IMR-90 (cell line): ENCODE measurements around the gene ALDOC. TPM values are rescaled to one million over a fixed set of nuclear protein-coding genes. Genes with fewer than 3 reads are reported as not detected.

Experiments used
- ATAC-seq: fragments of 200-7000 bp; cut with Tn5 transposase; 2 replicates; pipeline ENCODE4 v1.9.1; 2020; ENCODE audit warnings: low read depth, mild to moderate bottlenecking, moderate library complexity
- BruUV-seq: library from RNA; stranded (reverse); fragments of 400-500 nt; replicated peaks from 2 replicates; lab custom pipeline; 2021; lab: Mats Ljungman, UMichigan
- CTCF ChIA-PET: fragments of 300-600 bp; formaldehyde crosslinking; extraction: SDS; loops from one replicate; lab custom pipeline; 2021; ENCODE audit warnings: antibody characterized with exemption; lab: Yijun Ruan, JAX
- POLR2A ChIA-PET: fragments of 300-600 bp; sonication (Branson Sonifier 250); formaldehyde crosslinking; loops from one replicate; lab custom pipeline; 2022; ENCODE audit warnings: antibody characterized with exemption; ENCODE audit not compliant: unreplicated experiment; lab: Charles Lee
- DNase-seq: peaks from one replicate; pipeline ENCODE4 v3.0.0; 2013
- H2AFZ ChIP-seq: replicated peaks from 2 replicates; pipeline ENCODE3; 2013; ENCODE audit warnings: low read length, mild to moderate bottlenecking; ENCODE audit not compliant: poor library complexity
- H2AK5ac ChIP-seq: 2 replicates; pipeline ENCODE4 v1.6.1; 2013; ENCODE audit warnings: low read depth, low read length, inconsistent platforms
- H2AK9ac ChIP-seq: replicated peaks from 2 replicates; pipeline ENCODE3; 2013; ENCODE audit warnings: mild to moderate bottlenecking, low read depth, low read length, moderate library complexity; ENCODE audit not compliant: poor library complexity
- H2BK120ac ChIP-seq: 2 replicates; pipeline ENCODE4 v1.6.1; 2013; ENCODE audit warnings: low read depth, low read length, inconsistent platforms
- H2BK15ac ChIP-seq: 3 replicates; pipeline ENCODE4 v1.6.1; 2013; ENCODE audit warnings: low read depth, low read length, inconsistent platforms
- H2BK20ac ChIP-seq: 2 replicates; pipeline ENCODE4 v1.6.1; 2013; ENCODE audit warnings: low read depth, mild to moderate bottlenecking, inconsistent platforms, low read length, moderate library complexity
- H2BK5ac ChIP-seq: 2 replicates; pipeline ENCODE4 v1.6.1; 2013; ENCODE audit warnings: mild to moderate bottlenecking, low read depth, low read length, inconsistent platforms; ENCODE audit not compliant: poor library complexity, severe bottlenecking
- H3K14ac ChIP-seq: replicated peaks from 2 replicates; pipeline ENCODE4 v1.6.1; 2013; ENCODE audit warnings: low read depth, low read length, inconsistent platforms
- H3K18ac ChIP-seq: 2 replicates; pipeline ENCODE4 v1.6.1; 2013; ENCODE audit warnings: low read depth, low read length, control low read depth
- H3K23ac ChIP-seq: 2 replicates; pipeline ENCODE4 v1.6.1; 2013; ENCODE audit warnings: low read depth, low read length, inconsistent platforms
- H3K27ac ChIP-seq: 2 replicates; pipeline ENCODE4 v1.5.1; 2013; ENCODE audit warnings: mild to moderate bottlenecking, control low read depth, low read length; ENCODE audit not compliant: insufficient read depth
- H3K27me3 ChIP-seq: 2 replicates; pipeline ENCODE4 v1.6.1; 2013; ENCODE audit warnings: low read length; ENCODE audit not compliant: control insufficient read depth, insufficient read depth
- H3K36me3 ChIP-seq: 2 replicates; pipeline ENCODE4 v1.6.1; 2013; ENCODE audit warnings: low read length, mixed read lengths; ENCODE audit not compliant: control insufficient read depth, insufficient read depth
- H3K4ac ChIP-seq: 2 replicates; pipeline ENCODE4 v1.6.1; 2013; ENCODE audit warnings: low read depth, low read length, inconsistent platforms
- H3K4me1 ChIP-seq: 2 replicates; pipeline ENCODE4 v1.6.1; 2013; ENCODE audit warnings: low read length, mixed read lengths; ENCODE audit not compliant: control insufficient read depth, insufficient read depth
- H3K4me2 ChIP-seq: 2 replicates; pipeline ENCODE4 v1.6.1; 2013; ENCODE audit warnings: low read depth, mild to moderate bottlenecking, control low read depth, low read length, moderate library complexity
- H3K4me3 ChIP-seq: 2 replicates; pipeline ENCODE4 v1.5.1; 2013; ENCODE audit warnings: low read depth, mild to moderate bottlenecking, control low read depth, low read length, moderate library complexity; ENCODE audit not compliant: insufficient read depth
- H3K56ac ChIP-seq: 2 replicates; pipeline ENCODE4 v1.6.1; 2013; ENCODE audit warnings: low read length, inconsistent platforms; ENCODE audit not compliant: insufficient read depth; ENCODE audit errors: extremely low read depth
- H3K79me1 ChIP-seq, 2 experiments: 2 replicates each; pipeline ENCODE4 v1.6.1; 2013; ENCODE audit warnings: low read length in 2 of 2, inconsistent platforms in 1 of 2, low read depth in 1 of 2
- H3K9ac ChIP-seq: 2 replicates; pipeline ENCODE4 v1.6.1; 2013; ENCODE audit warnings: low read depth, low read length, control low read depth
- H3K9me1 ChIP-seq: 2 replicates; pipeline ENCODE4 v1.6.1; 2013; ENCODE audit warnings: low read length, inconsistent platforms; ENCODE audit not compliant: insufficient read depth
- H3K9me3 ChIP-seq: 2 replicates; pipeline ENCODE4 v1.6.1; 2013; ENCODE audit warnings: low read length; ENCODE audit not compliant: control insufficient read depth, insufficient read depth
- H4K20me1 ChIP-seq: 2 replicates; pipeline ENCODE4 v1.6.1; 2013; ENCODE audit warnings: low read length, inconsistent platforms; ENCODE audit not compliant: insufficient read depth
- H4K5ac ChIP-seq: 2 replicates; pipeline ENCODE4 v1.6.1; 2013; ENCODE audit warnings: mild to moderate bottlenecking, low read depth, low read length, control low read depth
- H4K8ac ChIP-seq, 2 experiments: 2 replicates each; pipeline ENCODE4 v1.6.1; 2013; ENCODE audit warnings: low read depth in 2 of 2, low read length in 2 of 2, control low read depth in 1 of 2, inconsistent platforms in 1 of 2
- H4K91ac ChIP-seq: 2 replicates; pipeline ENCODE4 v1.6.1; 2013; ENCODE audit warnings: low read depth, low read length, inconsistent platforms; ENCODE audit not compliant: insufficient read depth
- BHLHE40 ChIP-seq: fragments of 150-350 bp; IDR thresholded peaks from 2 replicates; pipeline ENCODE4 v1.6.1; 2016; ENCODE audit warnings: mild to moderate bottlenecking, low read depth, low read length
- CEBPB ChIP-seq: IDR thresholded peaks from 2 replicates; pipeline ENCODE4 v1.6.1; 2012; ENCODE audit warnings: low read depth, low read length, improper control_type of control experiment
- CHD1 ChIP-seq: IDR thresholded peaks from 2 replicates; pipeline ENCODE4 v1.6.1; 2012; ENCODE audit warnings: low read depth, low read length, improper control_type of control experiment
- FOS ChIP-seq: fragments of 150-350 bp; IDR thresholded peaks from 2 replicates; pipeline ENCODE4 v1.6.1; 2016; ENCODE audit warnings: low read depth, low read length
- MAFK ChIP-seq: IDR thresholded peaks from 2 replicates; pipeline ENCODE4 v1.6.1; 2012; ENCODE audit warnings: low read depth, low read length, improper control_type of control experiment
- MAZ ChIP-seq: IDR thresholded peaks from 2 replicates; pipeline ENCODE4 v1.6.1; 2012; ENCODE audit warnings: low read depth, mild to moderate bottlenecking, low read length, improper control_type of control experiment, moderate library complexity, borderline replicate concordance
- MXI1 ChIP-seq: IDR thresholded peaks from 2 replicates; pipeline ENCODE4 v1.6.1; 2012; ENCODE audit warnings: low read depth, mild to moderate bottlenecking, low read length, moderate library complexity, borderline replicate concordance
- NFE2L2 ChIP-seq: fragments of 150-350 bp; IDR thresholded peaks from 2 replicates; pipeline ENCODE4 v1.6.1; 2016; ENCODE audit warnings: low read depth, mild to moderate bottlenecking, low read length
- POLR2A ChIP-seq: IDR thresholded peaks from 2 replicates; pipeline ENCODE4 v1.6.1; 2012; ENCODE audit warnings: mild to moderate bottlenecking, low read depth, low read length
- RAD21 ChIP-seq: IDR thresholded peaks from 2 replicates; pipeline ENCODE4 v1.6.1; 2012; ENCODE audit warnings: low read length, improper control_type of control experiment
- RFX5 ChIP-seq: IDR thresholded peaks from 2 replicates; pipeline ENCODE4 v1.8.0; 2012; ENCODE audit warnings: low read depth, mild to moderate bottlenecking, low read length, moderate library complexity
- WGBS, 2 experiments: methylation state at CpG; one replicate each; pipeline versions ENCODE4 v1.1.5 to v1.1.7; 2013; ENCODE audit warnings: missing lambda C conversion rate in 2 of 2; ENCODE audit not compliant: insufficient read length in 1 of 2; ENCODE audit errors: extremely low coverage in 2 of 2; 5-methylcytosine and 5-hydroxymethylcytosine counted together
- dilution Hi-C: fragments of 300-500 bp; cut with HindIII; formaldehyde crosslinking; loops from one replicate; pipeline ENCODE4 v1.14.3; 2018; ENCODE audit warnings: low sequenced_read_pairs; ENCODE audit not compliant: unreplicated experiment
- in situ Hi-C: fragments of 300-500 bp; cut with MboI; formaldehyde crosslinking; loops from 3 replicates; pipeline ENCODE4 v1.14.3; 2019; ENCODE audit warnings: low sequenced_read_pairs, inconsistent platforms, mixed read lengths
- intact Hi-C: fragments of 100-400 bp; cut with micrococcal nuclease; formaldehyde crosslinking; loops from 2 replicates; pipeline ENCODE4 v1.10.0; 2022
- polyA plus RNA-seq, 3 experiments: library from polyadenylated mRNA; depleted of rRNA; stranded (reverse); fragments of >200 nt; gene quantifications; 2 replicates each; pipeline ENCODE4 v1.2.3, GENCODE V29; 2012; ENCODE audit warnings: low replicate concordance in 1 of 3
- total RNA-seq: library from RNA; depleted of rRNA; stranded (reverse); fragments of >200 nt; gene quantifications from 2 replicates; pipeline ENCODE4 v1.2.3, GENCODE V29; 2012
- TF ChIP-seq, protein P1 (sequence below): fragments of 150-350 bp; IDR thresholded peaks from 2 replicates; pipeline ENCODE4 v1.6.1; 2017; ENCODE audit warnings: mild to moderate bottlenecking, antibody characterized with exemption, low read length, low read depth
- TF ChIP-seq, protein P2 (sequence below): fragments of 150-350 bp; IDR thresholded peaks from 2 replicates; pipeline ENCODE4 v1.6.1; 2016; ENCODE audit warnings: low read depth, mild to moderate bottlenecking, low read length, moderate library complexity, borderline replicate concordance
- TF ChIP-seq, protein P3 (sequence below): conservative IDR thresholded peaks from 2 replicates; pipeline ENCODE4 v1.5.1; 2012; ENCODE audit warnings: mild to moderate bottlenecking, low read depth, low read length, improper control_type of control experiment

The ALDOC gene
- total and polyA plus RNA-seq, 2 of the 4 experiments (the other 2 are of a cell fraction): 47.0 to 69.7 TPM

- Histone ChIP-seq H4K91ac (no peak within 1 kb of the TSS), H2AK9ac (peak within 1 kb of the TSS; percentile 92), H3K4me1 (peaks cover 6% of the 10 kb centered on the region), H4K8ac (peak within 1 kb of the TSS; percentile 9 to 69; a peak in 1 of 4 replicates), H3K18ac (0 out of 2 replicates have a peak within 1 kb of the TSS, but pooled peaks have one; percentile 10), H3K9ac (peak within 1 kb of the TSS; percentile 70), H3K4me2 (peak within 1 kb of the TSS; percentile 99), H3K9me1 (peaks cover 10% of the 10 kb centered on the region; the same call in 1 of the 2 replicates), H2BK120ac (no peak within 1 kb of the TSS), H4K20me1 (peaks cover 13% of the 10 kb centered on the region), H2BK15ac (no peak within 1 kb of the TSS), H3K9me3 (no peaks in the 10 kb centered on the region), H3K14ac (peak within 1 kb of the TSS; percentile 83), H3K23ac (peak within 1 kb of the TSS; percentile 79), H2BK5ac (peak within 1 kb of the TSS; percentile 22), H2BK20ac (peak within 1 kb of the TSS; percentile 33; the same call in 1 of the 2 replicates), H4K5ac (peak within 1 kb of the TSS; percentile 39), H3K4me3 (peak within 1 kb of the TSS; percentile 81), H3K4ac (peak within 1 kb of the TSS; percentile 63), H3K27ac (peak within 1 kb of the TSS; percentile 17; the same call in 1 of the 2 replicates), H2AK5ac (peak within 1 kb of the TSS; percentile 54), H2AFZ (peak within 1 kb of the TSS; percentile 94), H3K36me3 (peaks cover 27% of the 10 kb centered on the region), H3K27me3 (no peaks in the 10 kb centered on the region), H3K56ac (peak within 1 kb of the TSS; percentile 41), H3K79me1 (peaks cover 14 to 27% of the 10 kb centered on the region in 2 experiments)
- peak; percentile 96 for ATAC-seq
- BruUV-seq: no TSS peak
- 5% methylated on average over 8 of the region's 67 CpGs; no CpG with 5 or more reads in 1 of the 2 experiments for WGBS, 2 experiments
- ChIA-PET POLR2A (no interaction called here), CTCF (interaction anchor here (0.8 to 1.7 kb wide), 2 partner anchors 19 to 20 kb away, joined by 5 to 6 read pairs; partner anchors contain the start of gene PIGS)
- in situ Hi-C loops (no loop called here), dilution Hi-C loops (no loop called here), intact Hi-C loops (no loop called here)
- peak; percentile 46 for DNase-seq
- TF ChIP-seq FOS (no peak), MAZ (peak; percentile 39; the same call in 1 of the 2 replicates), MXI1 (peak; percentile 6; the same call in 1 of the 2 replicates), CHD1 (no peak), MAFK (no peak), CEBPB (no peak), RFX5 (no peak), BHLHE40 (no peak), RAD21 (no peak), POLR2A (0 out of 2 replicates have a peak, but pooled peaks have one; percentile 41), NFE2L2 (no peak)
- TF ChIP-seq, protein P1, sequence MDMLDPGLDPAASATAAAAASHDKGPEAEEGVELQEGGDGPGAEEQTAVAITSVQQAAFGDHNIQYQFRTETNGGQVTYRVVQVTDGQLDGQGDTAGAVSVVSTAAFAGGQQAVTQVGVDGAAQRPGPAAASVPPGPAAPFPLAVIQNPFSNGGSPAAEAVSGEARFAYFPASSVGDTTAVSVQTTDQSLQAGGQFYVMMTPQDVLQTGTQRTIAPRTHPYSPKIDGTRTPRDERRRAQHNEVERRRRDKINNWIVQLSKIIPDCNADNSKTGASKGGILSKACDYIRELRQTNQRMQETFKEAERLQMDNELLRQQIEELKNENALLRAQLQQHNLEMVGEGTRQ: no peak
- TF ChIP-seq, protein P2, sequence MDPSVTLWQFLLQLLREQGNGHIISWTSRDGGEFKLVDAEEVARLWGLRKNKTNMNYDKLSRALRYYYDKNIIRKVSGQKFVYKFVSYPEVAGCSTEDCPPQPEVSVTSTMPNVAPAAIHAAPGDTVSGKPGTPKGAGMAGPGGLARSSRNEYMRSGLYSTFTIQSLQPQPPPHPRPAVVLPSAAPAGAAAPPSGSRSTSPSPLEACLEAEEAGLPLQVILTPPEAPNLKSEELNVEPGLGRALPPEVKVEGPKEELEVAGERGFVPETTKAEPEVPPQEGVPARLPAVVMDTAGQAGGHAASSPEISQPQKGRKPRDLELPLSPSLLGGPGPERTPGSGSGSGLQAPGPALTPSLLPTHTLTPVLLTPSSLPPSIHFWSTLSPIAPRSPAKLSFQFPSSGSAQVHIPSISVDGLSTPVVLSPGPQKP: no peak
- TF ChIP-seq, protein P3, sequence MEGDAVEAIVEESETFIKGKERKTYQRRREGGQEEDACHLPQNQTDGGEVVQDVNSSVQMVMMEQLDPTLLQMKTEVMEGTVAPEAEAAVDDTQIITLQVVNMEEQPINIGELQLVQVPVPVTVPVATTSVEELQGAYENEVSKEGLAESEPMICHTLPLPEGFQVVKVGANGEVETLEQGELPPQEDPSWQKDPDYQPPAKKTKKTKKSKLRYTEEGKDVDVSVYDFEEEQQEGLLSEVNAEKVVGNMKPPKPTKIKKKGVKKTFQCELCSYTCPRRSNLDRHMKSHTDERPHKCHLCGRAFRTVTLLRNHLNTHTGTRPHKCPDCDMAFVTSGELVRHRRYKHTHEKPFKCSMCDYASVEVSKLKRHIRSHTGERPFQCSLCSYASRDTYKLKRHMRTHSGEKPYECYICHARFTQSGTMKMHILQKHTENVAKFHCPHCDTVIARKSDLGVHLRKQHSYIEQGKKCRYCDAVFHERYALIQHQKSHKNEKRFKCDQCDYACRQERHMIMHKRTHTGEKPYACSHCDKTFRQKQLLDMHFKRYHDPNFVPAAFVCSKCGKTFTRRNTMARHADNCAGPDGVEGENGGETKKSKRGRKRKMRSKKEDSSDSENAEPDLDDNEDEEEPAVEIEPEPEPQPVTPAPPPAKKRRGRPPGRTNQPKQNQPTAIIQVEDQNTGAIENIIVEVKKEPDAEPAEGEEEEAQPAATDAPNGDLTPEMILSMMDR: no peak
These were observed 24.3 kb downstream of the ALDOC start, which contains the start of gene UNC119 for GRCh38 chr17:28552176-28552999. TSS of gene UNC119 (minus strand) at chr17:28552624. CDS start at chr17:28552557, 67 bp downstream.
